Right ventricle myocardium inferior (tissue), 1 donor: ENCODE measurements around the gene ACTR3C. TPM values are rescaled to one million over a fixed set of nuclear protein-coding genes. Genes with fewer than 3 reads are reported as not detected.
A peak's percentile ranks its signal among the peaks of the same experiment; 100 is the strongest.
"Not testable (repeated sequence)": the region's sequence is repeated elsewhere in the genome, so short reads cannot be mapped to it uniquely, and the experiment has no call there.

Experiments used
- ATAC-seq: fragments of 200-7000 bp; cut with Tn5 transposase; one replicate; pipeline ENCODE4 v1.9.1; 2020; ENCODE audit warnings: mild to moderate bottlenecking, moderate library complexity
- DNase-seq: peaks from one replicate; pipeline ENCODE4 v3.0.0; 2021; ENCODE audit errors: missing footprints
- intact Hi-C: fragments of 100-400 bp; cut with DNase I; formaldehyde crosslinking; loops from one replicate; pipeline ENCODE4 v1.11.0; 2022
- total RNA-seq: library from RNA; stranded (reverse); fragmentation: NEBNext Ultra II Directional; extraction: Animal tissue kit (Norgen Biotek cat#: 25700); gene quantifications from one replicate; pipeline ENCODE4 v1.2.1, GENCODE V29; 2021
- donor health status: DM: no; HTN: yes; CAD: no; lungs with severe emphysema.

Gene ACTR3C
- total RNA-seq, 1 donor from 2014 or later: 5.7 TPM

DNA sequence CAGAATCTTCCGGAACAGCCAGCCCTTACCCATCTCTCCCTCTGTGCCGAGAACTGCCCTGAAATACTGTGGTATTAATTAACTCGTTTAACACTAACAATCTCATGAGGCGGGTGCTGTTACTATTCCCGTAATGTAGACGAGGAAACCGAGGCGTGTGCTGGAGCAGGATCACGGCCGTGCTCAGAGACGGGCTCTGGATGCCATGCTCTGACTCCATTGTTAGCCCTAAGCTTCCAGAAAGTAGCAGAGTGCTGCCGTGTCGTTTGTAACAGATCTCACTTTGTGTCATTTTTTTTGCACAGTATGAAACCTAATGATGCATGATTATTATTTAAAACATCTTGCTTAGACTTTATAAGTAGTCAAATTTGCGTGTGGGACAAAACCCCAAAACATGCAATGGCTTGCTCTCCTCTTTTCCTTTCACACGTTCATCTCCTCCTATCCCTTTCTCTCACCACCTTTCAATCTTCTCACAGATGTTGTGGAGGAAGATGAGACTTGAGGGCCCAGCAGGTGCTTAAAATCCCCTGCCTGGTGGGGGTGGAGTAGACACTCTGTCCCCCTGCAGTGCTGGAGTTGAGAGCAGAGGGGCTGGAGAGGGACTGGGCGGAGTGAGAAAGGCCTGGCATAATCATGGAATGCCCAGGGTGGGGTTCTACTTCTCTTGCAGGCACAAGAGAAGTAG is 482 bp upstream of the ACTR3C start:
- DNase-seq (no peak), ATAC-seq (peak; percentile 2)
- intact Hi-C loops: loop anchor here (2.0 kb wide), 1 partner anchor 45 kb away; the partner anchor contains the start of gene REPIN1

DNA sequence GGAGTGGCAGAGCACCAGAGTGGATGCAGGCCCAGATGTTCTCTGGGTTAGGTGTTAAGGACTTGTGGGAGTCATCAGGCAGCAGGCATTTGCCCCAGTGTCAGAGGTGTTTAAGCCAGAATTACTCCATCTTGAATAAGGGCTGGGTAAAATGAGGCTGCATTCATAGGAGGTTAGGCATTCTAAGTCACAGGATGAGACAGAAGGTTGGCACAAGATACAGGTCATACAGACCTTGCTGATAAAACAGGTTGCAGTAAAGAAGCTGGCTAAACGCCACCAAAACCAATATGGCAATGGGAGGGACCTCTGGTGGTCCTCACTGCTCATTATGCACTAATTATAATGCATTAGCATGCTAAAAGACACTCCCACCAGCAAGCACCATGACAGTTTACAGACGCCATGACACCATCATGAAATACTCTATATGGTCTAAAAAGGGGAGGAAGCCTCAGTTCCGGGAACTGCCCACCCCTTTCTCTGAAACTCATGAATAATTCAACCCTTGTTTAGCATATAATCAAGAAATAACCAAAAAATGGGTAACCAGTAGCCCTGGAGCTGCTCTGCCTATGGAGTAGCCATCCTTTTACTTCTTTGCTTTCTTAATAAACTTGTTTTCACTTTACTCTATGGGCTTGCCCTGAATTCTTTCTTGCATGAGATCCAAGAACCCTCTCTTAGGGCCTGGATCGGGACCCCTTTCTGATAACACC is 1.1 kb downstream of the ACTR3C start:
- ATAC-seq: no peak
- DNase-seq: no peak
- intact Hi-C loops: loop anchor here (2.0 kb wide), 1 partner anchor 47 kb away; the partner anchor contains the start of gene REPIN1

DNA sequence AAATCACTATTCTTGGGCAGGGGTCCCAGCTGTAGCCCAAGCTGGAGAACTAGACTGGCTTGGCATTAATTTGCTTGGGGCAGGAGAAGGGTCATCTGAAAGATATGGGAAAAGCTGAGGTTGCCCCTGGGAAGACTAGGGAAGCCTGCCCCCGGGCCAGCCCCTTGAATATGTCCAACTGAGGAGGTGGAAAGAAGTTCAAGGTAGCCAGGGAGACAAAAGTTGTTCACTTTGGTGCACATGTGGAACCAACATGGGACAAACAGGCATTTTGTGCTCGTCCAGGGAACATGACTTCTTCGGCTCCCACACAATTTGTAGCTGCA is 1.6 kb downstream of the ACTR3C start:
- DNase-seq: no peak
- intact Hi-C loops: loop anchor here (2.0 kb wide), 1 partner anchor 47 kb away; the partner anchor contains the start of gene REPIN1
- ATAC-seq: no peak

GRCh38 chr7:150317748-150318444 is 5.4 kb downstream of the ACTR3C start:
- DNase-seq (no peak), ATAC-seq (no peak)
- intact Hi-C loops: no loop called here

GRCh38 chr7:150316987-150317386 is 6.4 kb downstream of the ACTR3C start:
- DNase-seq, intact Hi-C loops, ATAC-seq: not testable (repeated sequence)

GRCh38 chr7:150314639-150315239 is 8.6 kb downstream of the ACTR3C start:
- intact Hi-C loops: no loop called here

DNA sequence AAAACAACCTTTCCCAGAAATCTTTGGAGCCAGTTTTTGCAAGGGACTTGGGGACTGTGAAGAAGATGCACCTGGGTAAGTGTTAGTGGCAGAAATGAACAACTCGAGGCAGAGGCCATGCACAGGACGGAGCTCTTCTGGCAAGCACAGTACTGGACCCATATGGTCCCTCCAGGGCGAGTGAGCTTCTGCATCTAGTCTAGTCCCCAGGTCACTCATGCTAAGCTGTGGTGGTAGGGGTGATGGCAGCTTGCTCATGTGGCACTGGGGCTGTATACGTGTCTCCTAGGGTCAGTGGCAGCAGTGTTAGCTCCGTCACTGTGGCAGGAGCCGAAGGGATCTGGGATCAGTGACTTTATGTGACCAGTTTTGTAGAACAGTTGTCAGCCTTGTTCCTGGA is 9.5 kb downstream of the ACTR3C start:
- intact Hi-C loops: no loop called here
- DNase-seq (no peak), ATAC-seq (no peak)

More at GRCh38 chr7:150314639-150315239, 8.6 kb downstream of the ACTR3C start:
- no peak for DNase-seq
- ATAC-seq: no peak

GRCh38 chr7:150313367-150313809 is 10.0 kb downstream of the ACTR3C start:
- intact Hi-C loops: no loop called here
- ATAC-seq: no peak
- no peak for DNase-seq

- ATAC-seq, intact Hi-C loops, DNase-seq: not testable (repeated sequence)
These were observed 10.5 kb downstream of the ACTR3C start for GRCh38 chr7:150312649-150313366.

DNA sequence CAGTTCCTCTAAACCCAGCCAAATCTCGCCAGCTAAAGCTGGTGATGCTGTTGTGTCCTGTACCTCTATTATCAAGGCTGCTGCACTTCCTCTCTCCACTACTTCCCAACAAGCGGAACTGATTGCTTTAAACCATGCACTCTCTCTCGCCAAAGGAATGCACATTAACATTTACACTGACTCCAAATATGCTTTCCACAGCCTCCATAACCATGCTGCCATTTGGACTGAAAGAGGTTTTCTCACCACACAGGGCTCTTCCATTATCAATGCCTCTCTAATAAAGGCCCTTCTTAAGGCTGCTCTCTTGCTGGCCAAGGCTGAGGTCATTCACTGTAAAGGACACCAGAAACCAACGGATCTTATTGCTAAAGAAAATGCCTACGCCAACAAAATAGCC is 11.6 kb downstream of the ACTR3C start:
- DNase-seq: no peak
- intact Hi-C loops: no loop called here
- ATAC-seq: no peak

DNA sequence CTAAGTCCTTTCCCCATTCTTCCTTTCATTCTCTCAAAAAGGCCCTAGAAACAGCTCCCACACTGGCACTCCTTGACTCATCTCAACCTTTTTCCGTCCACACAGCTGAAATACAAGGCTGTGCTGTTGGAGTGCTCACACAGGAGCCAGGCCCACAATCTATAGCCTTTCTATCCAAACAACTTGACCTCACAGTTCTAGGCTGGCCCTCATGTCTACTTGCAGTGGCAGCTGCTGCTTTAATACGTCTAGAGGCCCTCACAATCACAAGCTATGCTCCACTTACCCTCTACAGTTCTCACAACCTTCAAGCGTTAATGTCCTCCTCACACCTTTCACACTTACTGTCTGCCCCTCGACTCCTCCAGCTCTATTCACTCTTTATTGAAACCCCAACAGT is 12.2 kb downstream of the ACTR3C start:
- no peak for DNase-seq
- ATAC-seq: no peak
- intact Hi-C loops: no loop called here

DNA sequence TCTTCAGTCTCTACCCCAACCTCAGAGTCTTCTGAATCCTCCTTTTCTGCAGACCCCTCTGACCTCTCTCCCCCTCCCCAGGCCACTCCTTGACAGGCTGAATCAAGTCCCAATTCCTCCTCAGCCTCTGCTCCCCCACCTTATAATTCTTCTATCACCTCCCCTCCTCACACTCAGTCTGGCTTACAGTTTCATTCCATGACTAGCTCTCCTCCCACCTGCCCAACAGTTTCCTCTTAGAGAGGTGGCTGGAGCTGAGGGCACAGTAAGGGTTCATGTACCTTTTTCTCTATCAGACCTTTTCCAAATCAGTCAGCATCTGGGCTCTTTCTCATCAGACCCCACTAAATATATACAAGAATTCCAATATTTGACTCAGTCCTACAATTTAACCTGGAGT is 14.8 kb downstream of the ACTR3C start:
- intact Hi-C loops: no loop called here
- no peak for ATAC-seq
- DNase-seq: no peak

GRCh38 chr7:150307904-150308303 is 15.4 kb downstream of the ACTR3C start:
- DNase-seq: no peak
- intact Hi-C loops: no loop called here
- ATAC-seq: no peak

DNA sequence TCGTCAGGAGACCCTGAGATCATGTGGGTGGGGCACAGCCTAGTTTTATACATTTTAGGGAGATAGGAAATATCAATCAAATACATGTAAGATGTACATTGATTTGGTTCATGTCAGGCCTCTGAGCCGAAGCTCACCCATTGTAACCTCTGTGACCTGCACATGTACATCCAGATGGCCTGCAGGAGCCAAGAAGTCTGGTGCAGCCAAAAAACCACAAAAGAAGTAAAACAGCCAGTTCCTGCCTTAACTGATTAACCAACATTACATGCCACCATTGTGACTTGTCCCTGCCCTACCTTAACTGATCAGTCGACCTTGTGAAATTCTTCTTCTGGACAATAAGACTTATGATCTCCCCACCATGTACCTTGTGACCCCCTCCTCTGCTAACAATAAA is 16.2 kb downstream of the ACTR3C start:
- intact Hi-C loops: no loop called here
- DNase-seq (no peak), ATAC-seq (no peak)

GRCh38 chr7:150306377-150306776 is 17.0 kb downstream of the ACTR3C start:
- intact Hi-C loops, ATAC-seq, DNase-seq: not testable (repeated sequence)

- intact Hi-C loops, DNase-seq, ATAC-seq: not testable (repeated sequence)
These were observed 17.5 kb downstream of the ACTR3C start for GRCh38 chr7:150305903-150306284.

DNA sequence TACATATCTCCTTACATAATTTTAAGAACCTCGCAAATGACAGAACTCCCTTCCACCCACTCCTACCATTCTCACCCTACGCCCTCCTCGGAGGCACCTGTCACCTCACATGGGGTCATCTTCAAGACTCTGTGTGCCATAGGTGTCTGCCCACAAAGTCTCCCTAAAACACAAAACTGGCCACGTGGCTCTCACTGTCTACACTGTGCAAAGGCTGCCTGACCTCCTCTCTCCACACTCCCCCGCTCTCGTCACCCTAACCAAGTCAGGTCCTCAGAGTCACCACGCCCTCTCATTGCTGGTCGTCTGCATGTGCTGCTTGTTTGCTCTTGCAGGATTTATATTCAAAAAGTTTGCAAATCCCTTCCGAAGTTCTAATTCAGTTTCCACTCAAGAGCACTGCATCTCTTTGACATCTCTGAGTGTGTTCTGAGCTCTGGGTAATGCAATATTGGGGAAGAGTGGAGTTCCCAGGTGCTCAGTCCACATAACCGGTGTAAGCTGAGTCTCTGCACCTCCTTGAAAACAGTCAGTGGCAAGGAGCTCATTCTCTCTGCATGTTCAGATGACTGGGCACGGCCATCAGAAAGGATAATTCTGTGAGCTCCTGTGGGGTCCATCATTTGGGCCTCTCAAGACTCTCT is 18.0 kb downstream of the ACTR3C start:
- intact Hi-C loops, ATAC-seq, DNase-seq: not testable (repeated sequence)
